CD4-positive, alpha-beta T cell (primary cell): ENCODE data around the gene SNTG2. TPM values are rescaled to one million over a fixed set of nuclear protein-coding genes. Genes with fewer than 3 reads are reported as not detected.

Source experiments
- ATAC-seq: fragments of 200-7000 bp; cut with Tn5 transposase; one replicate; pipeline ENCODE4 v1.10.0; 2022; ENCODE audit warnings: mild to moderate bottlenecking; ENCODE audit not compliant: poor library complexity
- CTCF ChIA-PET: fragments of 350-600 bp; sonication (Branson Sonifier 250); formaldehyde crosslinking; loops from one replicate; lab custom pipeline; 2021; ENCODE audit warnings: antibody characterized with exemption, inconsistent platforms; lab: Charles Lee
- POLR2A ChIA-PET: fragments of 350-600 bp; sonication (Branson Sonifier 250); formaldehyde crosslinking; loops from one replicate; lab custom pipeline; 2021; ENCODE audit warnings: antibody characterized with exemption, inconsistent platforms; lab: Charles Lee
- DNase-seq, 14 experiments: peaks; one replicate each; pipeline ENCODE4 v3.0.0-alpha.2; 2013 to 2020; ENCODE audit warnings: mixed read lengths in 2 of 14
- H3K27ac ChIP-seq, 2 donors: one replicate each; pipeline versions ENCODE4 v1.5.1 to v1.7.0; 2013; ENCODE audit warnings: low read length in 2 of 2, low read depth in 1 of 2, mild to moderate bottlenecking in 1 of 2
- H3K27me3 ChIP-seq, 2 experiments: 1 replicate in 1 of 2; 2 replicates in 1 of 2; pipeline versions ENCODE4 v1.6.1 to v1.7.0; 2013; ENCODE audit warnings: low read length in 2 of 2, control low read depth in 1 of 2, mild to moderate bottlenecking in 1 of 2, moderate library complexity in 1 of 2; ENCODE audit not compliant: insufficient read depth in 2 of 2, control insufficient read depth in 1 of 2
- H3K36me3 ChIP-seq: one replicate; pipeline ENCODE4 v1.6.1; 2013; ENCODE audit warnings: low read length, control low read depth; ENCODE audit not compliant: insufficient read depth
- H3K4me1 ChIP-seq: one replicate; pipeline ENCODE4 v1.6.1; 2013; ENCODE audit warnings: low read length, control low read depth; ENCODE audit not compliant: insufficient read depth
- H3K4me3 ChIP-seq: one replicate; pipeline ENCODE4 v1.5.1; 2013; ENCODE audit warnings: mild to moderate bottlenecking, low read length, moderate library complexity
- H3K9me3 ChIP-seq, 2 experiments: 1 replicate in 1 of 2; 2 replicates in 1 of 2; pipeline versions ENCODE4 v1.6.1 to v1.7.0; 2013; ENCODE audit warnings: low read length in 2 of 2, mild to moderate bottlenecking in 2 of 2, control low read depth in 1 of 2, moderate library complexity in 1 of 2; ENCODE audit not compliant: control insufficient read depth in 1 of 2, insufficient read depth in 1 of 2
- H3K27ac Mint-ChIP-seq: one replicate; pipeline ENCODE4 v1.8.0; 2020; ENCODE audit warnings: mixed read lengths
- H3K27me3 Mint-ChIP-seq: one replicate; pipeline ENCODE4 v1.8.0; 2021; ENCODE audit warnings: mixed read lengths
- H3K36me3 Mint-ChIP-seq: one replicate; pipeline ENCODE4 v1.8.0; 2021; ENCODE audit warnings: low read depth, mixed read lengths
- H3K4me1 Mint-ChIP-seq: one replicate; pipeline ENCODE4 v1.8.0; 2021; ENCODE audit warnings: low read depth, mixed read lengths
- H3K4me3 Mint-ChIP-seq: one replicate; pipeline ENCODE4 v1.8.0; 2020; ENCODE audit warnings: mild to moderate bottlenecking, mixed read lengths
- H3K9me3 Mint-ChIP-seq: one replicate; pipeline ENCODE4 v1.8.0; 2020; ENCODE audit warnings: mixed read lengths
- intact Hi-C, 2 experiments: fragments of 100-400 bp; cut with DNase I in 1 of 2; cut with micrococcal nuclease in 1 of 2; formaldehyde crosslinking; loops; one replicate each; pipeline versions ENCODE4 v1.15.1 to v1.9.0; 2023 to 2025; cut with DNase I, micrococcal nuclease
- total RNA-seq, 174 experiments: library from RNA in 2 of 174; stranded (reverse) in 2 of 174; gene quantifications; one replicate each; pipeline ENCODE4 v1.2.3 and lab custom pipeline; 2021 to 2026
- TF ChIP-seq, protein P1 (sequence below): fragments of 200-600 bp; IDR thresholded peaks from one replicate; pipeline ENCODE4 v1.8.0; 2022; ENCODE audit warnings: antibody characterized with exemption, mild to moderate bottlenecking

The SNTG2 gene
- total RNA-seq, 2 experiments from 2014 or later = 1.1 to 1.5 TPM

- DNase-seq (no peak), ATAC-seq (no peak)
- H3K36me3 ChIP-seq = no peaks in the 10 kb centered on the region
- Mint-ChIP-seq H3K9me3 (no peaks in the 10 kb centered on the region), H3K4me3 (no peak overlapping the region), H3K36me3 (no peaks in the 10 kb centered on the region), H3K4me1 (no peaks in the 10 kb centered on the region), H3K27me3 (peaks cover 15% of the 10 kb centered on the region), H3K27ac (no peak overlapping the region)
- intact Hi-C loops = no loop called here
- H3K27me3 ChIP-seq = no peaks in the 10 kb centered on the region
- ChIA-PET CTCF (no interaction called here), POLR2A (no interaction called here)
- no peak overlapping the region for H3K4me3 ChIP-seq
- no peaks in the 10 kb centered on the region for H3K4me1 ChIP-seq
- TF ChIP-seq, protein P1, sequence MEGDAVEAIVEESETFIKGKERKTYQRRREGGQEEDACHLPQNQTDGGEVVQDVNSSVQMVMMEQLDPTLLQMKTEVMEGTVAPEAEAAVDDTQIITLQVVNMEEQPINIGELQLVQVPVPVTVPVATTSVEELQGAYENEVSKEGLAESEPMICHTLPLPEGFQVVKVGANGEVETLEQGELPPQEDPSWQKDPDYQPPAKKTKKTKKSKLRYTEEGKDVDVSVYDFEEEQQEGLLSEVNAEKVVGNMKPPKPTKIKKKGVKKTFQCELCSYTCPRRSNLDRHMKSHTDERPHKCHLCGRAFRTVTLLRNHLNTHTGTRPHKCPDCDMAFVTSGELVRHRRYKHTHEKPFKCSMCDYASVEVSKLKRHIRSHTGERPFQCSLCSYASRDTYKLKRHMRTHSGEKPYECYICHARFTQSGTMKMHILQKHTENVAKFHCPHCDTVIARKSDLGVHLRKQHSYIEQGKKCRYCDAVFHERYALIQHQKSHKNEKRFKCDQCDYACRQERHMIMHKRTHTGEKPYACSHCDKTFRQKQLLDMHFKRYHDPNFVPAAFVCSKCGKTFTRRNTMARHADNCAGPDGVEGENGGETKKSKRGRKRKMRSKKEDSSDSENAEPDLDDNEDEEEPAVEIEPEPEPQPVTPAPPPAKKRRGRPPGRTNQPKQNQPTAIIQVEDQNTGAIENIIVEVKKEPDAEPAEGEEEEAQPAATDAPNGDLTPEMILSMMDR = no peak
- H3K9me3 ChIP-seq = peaks cover 0 to 3% of the 10 kb centered on the region in 2 experiments
- H3K27ac ChIP-seq = no peak overlapping the region
Observed at GRCh38 chr2:1060372-1060771, 109.7 kb downstream of the SNTG2 start.

DNA sequence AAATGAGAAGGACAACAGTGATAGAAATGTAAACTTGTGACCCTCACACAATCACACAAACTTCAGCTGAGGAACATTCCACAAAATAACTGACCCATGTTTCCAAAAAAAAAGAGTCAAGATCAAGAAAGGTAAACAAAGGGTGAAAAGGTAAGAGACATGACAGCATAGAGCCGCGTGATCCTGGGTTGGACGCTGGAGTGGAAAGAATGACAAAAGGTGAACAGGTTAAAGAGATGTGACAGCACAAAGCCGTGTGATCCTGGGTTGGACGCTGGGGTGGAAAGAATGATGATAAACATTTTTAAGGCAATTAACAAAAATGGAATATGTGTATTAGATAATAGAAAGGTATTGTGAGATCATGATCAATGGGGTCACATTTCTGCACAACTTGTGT lies 110.3 kb downstream of the SNTG2 start:
- Histone ChIP-seq H3K27ac (no peak overlapping the region), H3K27me3 (no peaks in the 10 kb centered on the region), H3K9me3 (peaks cover 0 to 3% of the 10 kb centered on the region in 2 experiments), H3K4me1 (no peaks in the 10 kb centered on the region), H3K4me3 (no peak overlapping the region), H3K36me3 (no peaks in the 10 kb centered on the region)
- Mint-ChIP-seq H3K4me1 (no peaks in the 10 kb centered on the region), H3K36me3 (no peaks in the 10 kb centered on the region), H3K4me3 (no peak overlapping the region), H3K9me3 (no peaks in the 10 kb centered on the region), H3K27ac (no peak overlapping the region), H3K27me3 (peaks cover 15% of the 10 kb centered on the region)
- POLR2A ChIA-PET = no interaction called here
- CTCF ChIA-PET = no interaction called here
- TF ChIP-seq, protein P1 = no peak
- intact Hi-C loops = no loop called here
- DNase-seq = no peak
- no peak for ATAC-seq

- Mint-ChIP-seq H3K9me3 (peaks cover 3% of the 10 kb centered on the region), H3K4me3 (no peak overlapping the region), H3K36me3 (no peaks in the 10 kb centered on the region), H3K4me1 (no peaks in the 10 kb centered on the region), H3K27me3 (no peaks in the 10 kb centered on the region), H3K27ac (no peak overlapping the region)
- ATAC-seq = no peak
- POLR2A ChIA-PET = no interaction called here
- no peak for DNase-seq
- H3K27me3 ChIP-seq = no peaks in the 10 kb centered on the region
- H3K4me3 ChIP-seq = no peak overlapping the region
- no peaks in the 10 kb centered on the region for H3K36me3 ChIP-seq
- H3K4me1 ChIP-seq = no peaks in the 10 kb centered on the region
- H3K27ac ChIP-seq = no peak overlapping the region
- H3K9me3 ChIP-seq = no peaks in the 10 kb centered on the region
- intact Hi-C loops = no loop called here
- TF ChIP-seq, protein P1 = no peak
- CTCF ChIA-PET = no interaction called here
Observed at GRCh38 chr2:1068241-1068640, 117.6 kb downstream of the SNTG2 start.
